Panc1 (cell line): ENCODE data around the gene MACF1. TPM values are rescaled to one million over a fixed set of nuclear protein-coding genes. Genes with fewer than 3 reads are reported as not detected.
A peak's percentile ranks its signal among the peaks of the same experiment; 100 is the strongest.

Experiments used
- ATAC-seq: fragments of 200-7000 bp; cut with Tn5 transposase; 2 replicates; pipeline ENCODE4 v1.9.1; 2020; ENCODE audit warnings: mild to moderate bottlenecking, moderate library complexity
- BruUV-seq: library from RNA; stranded (reverse); fragments of 400-500 nt; replicated peaks from 2 replicates; lab custom pipeline; 2021; lab: Mats Ljungman, UMichigan
- CTCF ChIA-PET: fragments of 300-600 bp; sonication (Branson Sonifier 250); formaldehyde crosslinking; loops from one replicate; lab custom pipeline; 2022; ENCODE audit warnings: antibody characterized with exemption; lab: Charles Lee
- POLR2A ChIA-PET: fragments of 300-600 bp; sonication (Branson Sonifier 250); formaldehyde crosslinking; loops from one replicate; lab custom pipeline; 2022; ENCODE audit warnings: antibody characterized with exemption; lab: Charles Lee
- DNase-seq: peaks from one replicate; pipeline ENCODE4 v3.0.0-alpha.2; 2010; ENCODE audit warnings: low read depth, low spot score
- H3K27ac ChIP-seq: 2 replicates; pipeline ENCODE4 v1.5.1; 2011; ENCODE audit warnings: mild to moderate bottlenecking, low read length, inconsistent platforms
- H3K27me3 ChIP-seq: fragments of 200-500 bp; sonication (Bioruptor generic); 2 replicates; pipeline ENCODE4 v1.6.0; 2014; ENCODE audit warnings: low read length, inconsistent platforms; ENCODE audit not compliant: control insufficient read depth, insufficient read depth
- H3K36me3 ChIP-seq: fragments of 200-500 bp; sonication (Bioruptor generic); 2 replicates; pipeline ENCODE4 v1.5.1; 2014; ENCODE audit warnings: inconsistent platforms, mild to moderate bottlenecking, low read length, moderate library complexity; ENCODE audit not compliant: control insufficient read depth, insufficient read depth
- H3K4me1 ChIP-seq: 2 replicates; pipeline ENCODE4 v1.5.1; 2011; ENCODE audit warnings: inconsistent platforms, mild to moderate bottlenecking, low read length, moderate library complexity; ENCODE audit not compliant: control insufficient read depth, insufficient read depth
- H3K4me3 ChIP-seq, 2 experiments: 2 replicates each; pipeline ENCODE4 v1.5.1; 2011 to 2012; ENCODE audit warnings: low read depth in 2 of 2, low read length in 2 of 2, mild to moderate bottlenecking in 2 of 2, inconsistent platforms in 1 of 2, moderate library complexity in 1 of 2
- H3K9me3 ChIP-seq: fragments of 200-500 bp; sonication (Bioruptor generic); 2 replicates; pipeline ENCODE4 v1.5.1; 2014; ENCODE audit warnings: low read depth, mild to moderate bottlenecking, inconsistent platforms, low read length, moderate library complexity; ENCODE audit not compliant: control insufficient read depth, insufficient read depth
- POLR2AphosphoS5 ChIP-seq: IDR thresholded peaks from 2 replicates; pipeline ENCODE4 v1.6.1; 2012; ENCODE audit warnings: mild to moderate bottlenecking, low read depth, low read length, moderate library complexity
- SIN3A ChIP-seq: IDR thresholded peaks from 2 replicates; pipeline ENCODE4 v1.6.1; 2012; ENCODE audit warnings: low read depth, mild to moderate bottlenecking, low read length, moderate library complexity, borderline replicate concordance; ENCODE audit not compliant: insufficient read depth
- TCF7L2 ChIP-seq: IDR thresholded peaks from 2 replicates; pipeline ENCODE4 v1.6.1; 2011; ENCODE audit warnings: mild to moderate bottlenecking, low read depth, low read length, inconsistent platforms
- in situ Hi-C: cut with HindIII; loops from 2 replicates; pipeline ENCODE4 v1.10.0; 2016; ENCODE audit warnings: low sequenced_read_pairs, low pct_unique_long_range_greater_than_20kb
- intact Hi-C: fragments of 100-400 bp; cut with micrococcal nuclease; formaldehyde crosslinking; loops from one replicate; pipeline ENCODE4 v1.10.0; 2022; ENCODE audit not compliant: unreplicated experiment
- total RNA-seq: library from RNA; stranded (reverse); gene quantifications from one replicate; pipeline ENCODE4 v1.2.1, GENCODE V29; 2021; ENCODE audit not compliant: unreplicated experiment
- TF ChIP-seq, protein P1 (sequence below): fragments of 450-650 bp; IDR thresholded peaks from 2 replicates; pipeline ENCODE4 v1.5.1; 2017; ENCODE audit warnings: mild to moderate bottlenecking
- TF ChIP-seq, protein P2 (sequence below), 2 experiments: IDR thresholded peaks; 2 replicates each; pipeline ENCODE4 v1.6.1; 2011 to 2012; ENCODE audit warnings: low read depth in 2 of 2, control low read depth in 1 of 2, low read length in 1 of 2, mild to moderate bottlenecking in 1 of 2, moderate library complexity in 1 of 2; ENCODE audit not compliant: insufficient read depth in 1 of 2

The MACF1 gene
- total RNA-seq, 1 experiment from 2014 or later, result 413 TPM

DNA sequence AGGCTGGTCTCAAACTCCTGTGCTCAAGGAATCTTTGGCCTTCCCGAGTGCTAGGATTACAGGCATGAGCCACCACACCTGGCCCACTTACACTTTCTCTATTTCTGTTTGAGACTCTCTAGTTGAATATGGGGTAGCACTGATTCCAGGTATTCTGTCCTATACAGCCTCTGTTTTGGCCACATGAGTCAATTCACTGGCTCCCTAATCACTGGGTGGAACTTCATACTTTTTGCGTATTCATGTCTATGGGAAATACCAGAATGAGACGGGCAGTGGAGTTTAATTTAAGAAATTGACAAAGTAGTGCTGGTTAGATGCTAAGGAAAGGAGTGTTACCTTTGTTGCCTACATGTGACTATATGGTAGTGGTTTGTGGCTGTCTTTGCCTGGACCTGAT is 35.5 kb downstream of the MACF1 start:
- ChIA-PET CTCF (no interaction called here), POLR2A (no interaction called here)
- peaks cover 2% of the 10 kb centered on the region; the same call in 1 of the 2 replicates for H3K36me3 ChIP-seq
- TF ChIP-seq TCF7L2, result no peak
- TF ChIP-seq, protein P1, sequence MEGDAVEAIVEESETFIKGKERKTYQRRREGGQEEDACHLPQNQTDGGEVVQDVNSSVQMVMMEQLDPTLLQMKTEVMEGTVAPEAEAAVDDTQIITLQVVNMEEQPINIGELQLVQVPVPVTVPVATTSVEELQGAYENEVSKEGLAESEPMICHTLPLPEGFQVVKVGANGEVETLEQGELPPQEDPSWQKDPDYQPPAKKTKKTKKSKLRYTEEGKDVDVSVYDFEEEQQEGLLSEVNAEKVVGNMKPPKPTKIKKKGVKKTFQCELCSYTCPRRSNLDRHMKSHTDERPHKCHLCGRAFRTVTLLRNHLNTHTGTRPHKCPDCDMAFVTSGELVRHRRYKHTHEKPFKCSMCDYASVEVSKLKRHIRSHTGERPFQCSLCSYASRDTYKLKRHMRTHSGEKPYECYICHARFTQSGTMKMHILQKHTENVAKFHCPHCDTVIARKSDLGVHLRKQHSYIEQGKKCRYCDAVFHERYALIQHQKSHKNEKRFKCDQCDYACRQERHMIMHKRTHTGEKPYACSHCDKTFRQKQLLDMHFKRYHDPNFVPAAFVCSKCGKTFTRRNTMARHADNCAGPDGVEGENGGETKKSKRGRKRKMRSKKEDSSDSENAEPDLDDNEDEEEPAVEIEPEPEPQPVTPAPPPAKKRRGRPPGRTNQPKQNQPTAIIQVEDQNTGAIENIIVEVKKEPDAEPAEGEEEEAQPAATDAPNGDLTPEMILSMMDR, result no peak
- TF ChIP-seq, protein P2, sequence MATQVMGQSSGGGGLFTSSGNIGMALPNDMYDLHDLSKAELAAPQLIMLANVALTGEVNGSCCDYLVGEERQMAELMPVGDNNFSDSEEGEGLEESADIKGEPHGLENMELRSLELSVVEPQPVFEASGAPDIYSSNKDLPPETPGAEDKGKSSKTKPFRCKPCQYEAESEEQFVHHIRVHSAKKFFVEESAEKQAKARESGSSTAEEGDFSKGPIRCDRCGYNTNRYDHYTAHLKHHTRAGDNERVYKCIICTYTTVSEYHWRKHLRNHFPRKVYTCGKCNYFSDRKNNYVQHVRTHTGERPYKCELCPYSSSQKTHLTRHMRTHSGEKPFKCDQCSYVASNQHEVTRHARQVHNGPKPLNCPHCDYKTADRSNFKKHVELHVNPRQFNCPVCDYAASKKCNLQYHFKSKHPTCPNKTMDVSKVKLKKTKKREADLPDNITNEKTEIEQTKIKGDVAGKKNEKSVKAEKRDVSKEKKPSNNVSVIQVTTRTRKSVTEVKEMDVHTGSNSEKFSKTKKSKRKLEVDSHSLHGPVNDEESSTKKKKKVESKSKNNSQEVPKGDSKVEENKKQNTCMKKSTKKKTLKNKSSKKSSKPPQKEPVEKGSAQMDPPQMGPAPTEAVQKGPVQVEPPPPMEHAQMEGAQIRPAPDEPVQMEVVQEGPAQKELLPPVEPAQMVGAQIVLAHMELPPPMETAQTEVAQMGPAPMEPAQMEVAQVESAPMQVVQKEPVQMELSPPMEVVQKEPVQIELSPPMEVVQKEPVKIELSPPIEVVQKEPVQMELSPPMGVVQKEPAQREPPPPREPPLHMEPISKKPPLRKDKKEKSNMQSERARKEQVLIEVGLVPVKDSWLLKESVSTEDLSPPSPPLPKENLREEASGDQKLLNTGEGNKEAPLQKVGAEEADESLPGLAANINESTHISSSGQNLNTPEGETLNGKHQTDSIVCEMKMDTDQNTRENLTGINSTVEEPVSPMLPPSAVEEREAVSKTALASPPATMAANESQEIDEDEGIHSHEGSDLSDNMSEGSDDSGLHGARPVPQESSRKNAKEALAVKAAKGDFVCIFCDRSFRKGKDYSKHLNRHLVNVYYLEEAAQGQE (IDR thresholded peaks at IDR 0.05; ENCODE audit: insufficient read depth in 1 of 2, low read depth in 2 of 2, low read length in 1 of 2), result no peak
- no peak for TF ChIP-seq POLR2AphosphoS5
- TF ChIP-seq SIN3A, result no peak
- BruUV-seq, result TSS peak; percentile 12
- no peak for ATAC-seq
- peaks cover 4% of the 10 kb centered on the region; the same call in 1 of the 2 replicates for H3K4me1 ChIP-seq
- no peak for DNase-seq
- H3K27ac ChIP-seq, result no peak overlapping the region
- no peaks in the 10 kb centered on the region for H3K27me3 ChIP-seq
- H3K9me3 ChIP-seq, result no peaks in the 10 kb centered on the region
- no peak overlapping the region for H3K4me3 ChIP-seq
- intact Hi-C loops (no loop called here), in situ Hi-C loops (no loop called here)

DNA sequence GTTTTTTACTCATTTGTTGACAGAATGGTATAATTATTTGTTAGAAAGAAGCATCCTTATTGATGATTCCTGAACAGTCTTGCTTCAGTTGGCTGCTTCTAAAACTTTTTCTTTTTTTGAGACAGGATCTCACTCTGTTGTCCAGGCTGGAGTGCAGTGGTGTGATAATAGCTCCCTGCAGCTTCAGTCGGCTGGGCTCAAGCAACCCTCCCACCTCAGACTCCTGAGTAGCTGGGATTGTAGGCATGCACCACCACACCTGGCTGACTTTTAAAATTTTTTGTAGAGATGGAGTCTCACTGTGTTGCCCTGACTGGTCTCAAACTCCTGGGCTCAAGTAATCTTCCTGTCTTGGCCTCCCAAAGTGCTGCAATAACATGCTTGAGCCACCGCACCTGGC is 38.8 kb downstream of the MACF1 start:
- no peaks in the 10 kb centered on the region for H3K27me3 ChIP-seq
- no peak overlapping the region for H3K4me3 ChIP-seq
- no peaks in the 10 kb centered on the region for H3K9me3 ChIP-seq
- POLR2A ChIA-PET, result no interaction called here
- no peaks in the 10 kb centered on the region for H3K36me3 ChIP-seq
- TF ChIP-seq, protein P1, result no peak
- TF ChIP-seq, protein P2 (IDR thresholded peaks at IDR 0.05; ENCODE audit: insufficient read depth in 1 of 2, low read depth in 2 of 2, low read length in 1 of 2), result no peak
- TF ChIP-seq SIN3A (no peak), TCF7L2 (no peak), POLR2AphosphoS5 (no peak)
- H3K27ac ChIP-seq, result no peak overlapping the region
- BruUV-seq, result no TSS peak
- intact Hi-C loops (no loop called here), in situ Hi-C loops (no loop called here)
- ATAC-seq (no peak), DNase-seq (no peak)
- H3K4me1 ChIP-seq, result peaks cover 3% of the 10 kb centered on the region; the same call in 1 of the 2 replicates
- CTCF ChIA-PET, result no interaction called here
